Mucosa of descending colon (tissue), 3 donors: ENCODE data around the gene PCDHA4. TPM values are rescaled to one million over a fixed set of nuclear protein-coding genes. Genes with fewer than 3 reads are reported as not detected.
"Not testable (repeated sequence)": the region's sequence is repeated elsewhere in the genome, so short reads cannot be mapped to it uniquely, and the experiment has no call there.

Source experiments
- ATAC-seq: fragments of 200-7000 bp; cut with Tn5 transposase; one replicate; pipeline ENCODE4 v1.9.1; 2020; ENCODE audit warnings: mild to moderate bottlenecking, moderate library complexity
- DNase-seq, 3 donors: peaks; one replicate each; pipeline ENCODE4 v3.0.0-alpha.2; 2020
- H3K36me3 ChIP-seq: fragments of 200-600 bp; one replicate; pipeline ENCODE4 v1.8.0; 2021; ENCODE audit warnings: low read depth, mild to moderate bottlenecking
- H3K4me1 ChIP-seq: fragments of 200-600 bp; one replicate; pipeline ENCODE4 v1.8.0; 2021; ENCODE audit warnings: low read depth, mild to moderate bottlenecking
- H3K4me3 ChIP-seq: fragments of 200-600 bp; one replicate; pipeline ENCODE4 v1.8.0; 2021; ENCODE audit warnings: mild to moderate bottlenecking
- H3K9me3 ChIP-seq: fragments of 200-600 bp; one replicate; pipeline ENCODE4 v1.8.0; 2021; ENCODE audit warnings: mild to moderate bottlenecking
- intact Hi-C, 2 donors: fragments of 100-400 bp; cut with DNase I in 1 of 2; cut with micrococcal nuclease in 1 of 2; formaldehyde crosslinking; loops; one replicate each; pipeline versions ENCODE4 v1.11.0 to v1.11.1; 2022; cut with DNase I, micrococcal nuclease
- total RNA-seq, 3 donors: library from RNA; stranded (reverse); fragmentation: NEBNext Ultra II Directional in 2 of 3; extraction: Animal tissue kit (Norgen Biotek cat#: 25700) in 2 of 3; gene quantifications; one replicate each; pipeline versions ENCODE4 v1.2.1 to v1.2.4, GENCODE V29; 2021 to 2023
- TF ChIP-seq, protein P1 (sequence below): fragments of 200-600 bp; IDR thresholded peaks from one replicate; pipeline ENCODE4 v1.8.0; 2022; ENCODE audit warnings: antibody characterized with exemption, mild to moderate bottlenecking
- donor health status: DM: no; HTN: no; CAD: no; lungs with moderate emphysema.
- donor health status: DM: no; HTN: no; CAD: no.
- donor health status: DM: no; HTN: yes; CAD: no.

Gene PCDHA4
- total RNA-seq, 3 donors from 2014 or later: 0.24 to 0.93 (median 0.85) TPM

GRCh38 chr5:140822281-140822629, 15.4 kb downstream of the PCDHA4 start:
- no peak overlapping the region for H3K4me3 ChIP-seq
- H3K4me1 ChIP-seq: no peaks in the 10 kb centered on the region
- intact Hi-C loops: no loop called here
- H3K36me3 ChIP-seq: no peaks in the 10 kb centered on the region
- TF ChIP-seq, protein P1, sequence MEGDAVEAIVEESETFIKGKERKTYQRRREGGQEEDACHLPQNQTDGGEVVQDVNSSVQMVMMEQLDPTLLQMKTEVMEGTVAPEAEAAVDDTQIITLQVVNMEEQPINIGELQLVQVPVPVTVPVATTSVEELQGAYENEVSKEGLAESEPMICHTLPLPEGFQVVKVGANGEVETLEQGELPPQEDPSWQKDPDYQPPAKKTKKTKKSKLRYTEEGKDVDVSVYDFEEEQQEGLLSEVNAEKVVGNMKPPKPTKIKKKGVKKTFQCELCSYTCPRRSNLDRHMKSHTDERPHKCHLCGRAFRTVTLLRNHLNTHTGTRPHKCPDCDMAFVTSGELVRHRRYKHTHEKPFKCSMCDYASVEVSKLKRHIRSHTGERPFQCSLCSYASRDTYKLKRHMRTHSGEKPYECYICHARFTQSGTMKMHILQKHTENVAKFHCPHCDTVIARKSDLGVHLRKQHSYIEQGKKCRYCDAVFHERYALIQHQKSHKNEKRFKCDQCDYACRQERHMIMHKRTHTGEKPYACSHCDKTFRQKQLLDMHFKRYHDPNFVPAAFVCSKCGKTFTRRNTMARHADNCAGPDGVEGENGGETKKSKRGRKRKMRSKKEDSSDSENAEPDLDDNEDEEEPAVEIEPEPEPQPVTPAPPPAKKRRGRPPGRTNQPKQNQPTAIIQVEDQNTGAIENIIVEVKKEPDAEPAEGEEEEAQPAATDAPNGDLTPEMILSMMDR: no peak
- DNase-seq: no peak
- ATAC-seq: no peak
- H3K9me3 ChIP-seq: peaks cover 29% of the 10 kb centered on the region

DNA sequence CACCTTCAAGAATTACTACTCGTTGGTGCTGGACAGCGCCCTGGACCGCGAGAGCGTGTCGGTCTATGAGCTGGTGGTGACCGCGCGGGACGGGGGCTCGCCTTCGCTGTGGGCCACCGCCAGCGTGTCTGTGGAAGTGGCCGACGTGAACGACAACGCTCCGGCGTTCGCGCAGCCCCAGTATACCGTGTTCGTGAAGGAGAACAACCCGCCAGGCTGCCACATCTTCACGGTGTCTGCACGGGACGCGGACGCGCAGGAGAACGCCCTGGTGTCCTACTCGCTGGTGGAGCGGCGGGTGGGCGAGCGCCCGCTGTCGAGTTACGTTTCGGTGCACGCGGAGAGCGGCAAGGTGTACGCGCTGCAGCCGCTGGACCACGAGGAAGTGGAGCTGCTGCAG, 16.1 kb downstream of the PCDHA4 start:
- H3K36me3 ChIP-seq, H3K4me3 ChIP-seq, ATAC-seq, H3K4me1 ChIP-seq, intact Hi-C loops: not testable (repeated sequence)
- DNase-seq: peak in 1 of 3 donors; percentile 36
- H3K9me3 ChIP-seq: peaks cover 35% of the 10 kb centered on the region

DNA sequence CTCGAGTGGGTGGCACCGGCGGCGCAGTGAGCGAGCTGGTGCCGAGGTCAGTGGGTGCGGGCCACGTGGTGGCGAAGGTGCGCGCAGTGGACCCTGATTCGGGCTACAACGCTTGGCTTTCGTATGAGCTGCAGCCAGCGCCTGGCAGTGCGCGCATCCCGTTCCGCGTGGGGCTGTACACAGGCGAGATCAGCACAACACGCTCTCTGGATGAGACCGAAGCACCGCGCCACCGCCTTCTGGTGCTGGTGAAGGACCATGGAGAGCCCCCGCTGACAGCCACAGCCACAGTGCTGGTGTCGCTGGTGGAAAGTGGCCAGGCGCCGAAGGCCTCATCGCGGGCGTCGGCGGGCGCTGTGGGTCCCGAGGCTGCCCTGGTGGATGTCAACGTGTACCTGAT, 16.6 kb downstream of the PCDHA4 start:
- no peaks in the 10 kb centered on the region for H3K36me3 ChIP-seq
- H3K4me3 ChIP-seq: no peak overlapping the region
- peak in 1 of 3 donors; percentile 44 for DNase-seq
- ATAC-seq: no peak
- no peaks in the 10 kb centered on the region for H3K4me1 ChIP-seq
- H3K9me3 ChIP-seq: peaks cover 40% of the 10 kb centered on the region
- TF ChIP-seq, protein P1: no peak
- intact Hi-C loops: no loop called here

DNA sequence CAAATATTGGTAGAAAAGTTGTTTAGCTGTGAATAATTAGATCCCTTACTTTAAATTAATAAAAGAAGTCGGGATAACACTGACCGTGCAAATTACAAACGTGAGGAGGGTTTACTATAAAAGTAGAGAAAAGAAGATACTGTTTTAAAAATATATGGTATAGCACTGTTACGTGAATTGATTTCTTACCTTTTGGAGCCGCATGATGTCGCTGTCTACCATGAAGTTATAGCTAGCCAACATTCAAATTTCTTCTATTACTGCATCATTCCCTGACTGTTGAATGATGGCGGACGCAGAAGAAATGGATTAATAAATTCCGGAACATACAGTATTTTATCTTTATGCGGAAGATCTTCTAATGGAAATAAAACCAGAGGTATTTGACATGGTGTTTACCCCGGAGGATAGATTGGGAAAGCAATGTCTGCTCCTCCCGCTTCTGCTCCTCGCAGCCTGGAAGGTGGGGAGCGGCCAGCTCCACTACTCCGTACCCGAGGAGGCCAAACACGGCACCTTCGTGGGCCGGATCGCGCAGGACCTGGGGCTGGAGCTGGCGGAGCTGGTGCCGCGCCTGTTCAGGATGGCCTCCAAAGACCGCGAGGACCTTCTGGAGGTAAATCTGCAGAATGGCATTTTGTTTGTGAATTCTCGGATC, 21.0 kb downstream of the PCDHA4 start, which contains the start of gene PCDHA6:
TSS of gene PCDHA6 (plus strand) at position 257 of the 658 bp plus-strand sequence. CDS start at position 389, 132 bp downstream.
- no peak for DNase-seq
- TF ChIP-seq, protein P1: no peak

DNA sequence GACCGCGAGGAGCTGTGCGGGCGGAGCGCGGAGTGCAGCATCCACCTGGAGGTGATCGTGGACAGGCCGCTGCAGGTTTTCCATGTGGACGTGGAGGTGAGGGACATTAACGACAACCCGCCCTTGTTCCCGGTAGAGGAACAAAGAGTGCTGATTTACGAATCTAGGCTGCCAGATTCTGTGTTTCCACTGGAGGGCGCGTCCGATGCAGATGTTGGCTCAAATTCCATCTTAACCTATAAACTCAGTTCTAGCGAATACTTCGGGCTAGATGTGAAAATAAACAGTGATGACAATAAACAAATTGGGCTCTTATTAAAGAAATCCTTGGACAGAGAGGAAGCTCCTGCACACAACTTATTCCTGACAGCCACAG, 21.5 kb downstream of the PCDHA4 start:
- DNase-seq (no peak), ATAC-seq (no peak)
- TF ChIP-seq, protein P1: no peak
- H3K4me3 ChIP-seq: no peak overlapping the region
- intact Hi-C loops: no loop called here
- no peaks in the 10 kb centered on the region for H3K36me3 ChIP-seq
- peaks cover 39% of the 10 kb centered on the region for H3K9me3 ChIP-seq
- H3K4me1 ChIP-seq: no peaks in the 10 kb centered on the region

More for the DNA sequence above, 21.0 kb downstream of the PCDHA4 start, which contains the start of gene PCDHA6:
- Histone ChIP-seq H3K4me1 (no peaks in the 10 kb centered on the region), H3K9me3 (peaks cover 44% of the 10 kb centered on the region), H3K36me3 (no peaks in the 10 kb centered on the region), H3K4me3 (no peak within 1 kb of the TSS)
- intact Hi-C loops: no loop called here
- no peak for ATAC-seq

DNA sequence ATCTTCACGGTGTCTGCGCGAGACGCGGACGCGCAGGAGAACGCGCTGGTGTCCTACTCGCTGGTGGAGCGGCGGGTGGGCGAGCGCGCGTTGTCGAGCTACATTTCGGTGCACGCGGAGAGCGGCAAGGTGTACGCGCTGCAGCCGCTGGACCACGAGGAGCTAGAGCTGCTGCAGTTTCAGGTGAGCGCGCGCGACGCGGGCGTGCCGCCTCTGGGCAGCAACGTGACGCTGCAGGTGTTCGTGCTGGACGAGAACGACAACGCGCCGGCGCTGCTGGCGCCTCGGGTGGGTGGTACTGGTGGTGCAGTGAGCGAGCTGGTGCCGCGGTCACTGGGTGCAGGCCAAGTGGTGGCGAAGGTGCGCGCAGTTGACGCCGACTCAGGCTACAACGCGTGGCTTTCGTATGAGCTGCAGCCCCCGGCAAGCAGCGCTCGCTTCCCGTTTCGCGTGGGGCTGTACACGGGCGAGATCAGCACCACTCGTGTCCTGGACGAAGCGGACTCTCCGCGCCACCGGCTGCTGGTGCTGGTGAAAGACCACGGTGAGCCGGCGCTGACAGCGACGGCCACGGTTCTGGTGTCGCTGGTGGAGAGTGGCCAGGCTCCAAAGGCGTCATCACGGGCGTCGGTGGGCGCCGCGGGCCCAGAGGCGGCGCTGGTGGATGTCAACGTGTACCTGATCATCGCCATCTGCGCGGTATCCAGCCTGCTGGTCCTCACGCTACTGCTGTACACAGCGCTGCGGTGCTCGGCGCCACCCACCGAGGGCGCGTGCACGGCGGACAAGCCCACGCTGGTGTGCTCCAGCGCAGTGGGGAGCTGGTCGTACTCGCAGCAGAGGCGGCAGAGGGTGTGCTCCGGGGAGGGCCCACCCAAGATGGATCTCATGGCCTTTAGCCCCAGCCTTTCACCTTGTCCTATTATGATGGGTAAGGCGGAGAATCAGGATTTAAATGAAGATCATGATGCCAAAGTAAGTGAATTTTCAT, 22.9 kb downstream of the PCDHA4 start:
- DNase-seq, H3K4me1 ChIP-seq, intact Hi-C loops, ATAC-seq, H3K4me3 ChIP-seq, H3K36me3 ChIP-seq: not testable (repeated sequence)
- peaks cover 43% of the 10 kb centered on the region for H3K9me3 ChIP-seq
